ENCODE data around the gene TEX29. TPM values are rescaled to one million over a fixed set of nuclear protein-coding genes. Genes with fewer than 3 reads are reported as not detected.

The TEX29 gene
- total RNA-seq, 1 experiment from 2014 or later: not detected

- Histone ChIP-seq H3K9me3 (no peaks in the 10 kb centered on the region; the same call in 1 of the 2 replicates), H3K4me1 (no peaks in the 10 kb centered on the region), H3K36me3 (ENCODE audit: control insufficient read depth, insufficient read depth, low read length) (no peaks in the 10 kb centered on the region), H3K27me3 (replicated peaks; ENCODE audit: control insufficient read depth, insufficient read depth, low read length) (no peaks in the 10 kb centered on the region), H3K4me3 (ENCODE audit: low read depth, low read length) (no peak overlapping the region)
- no peaks in the 10 kb centered on the region for H3K9me3 Mint-ChIP-seq (ENCODE audit: unreplicated experiment)
- H3K27ac Mint-ChIP-seq (ENCODE audit: unreplicated experiment): no peak overlapping the region
- CTCF ChIA-PET: no interaction called here
- H3K4me1 Mint-ChIP-seq (ENCODE audit: low read depth, unreplicated experiment): no peaks in the 10 kb centered on the region
- BruUV-seq (replicated peaks): no TSS peak
- no peak for TF ChIP-seq CTCF (IDR thresholded peaks at IDR 0.05; ENCODE audit: insufficient read depth in 1 of 2, low read depth in 1 of 2, low read length in 1 of 2, severe bottlenecking in 1 of 2, unreplicated experiment in 1 of 2)
- intact Hi-C loops (cut with micrococcal nuclease; ENCODE audit: unreplicated experiment): no loop called here
- POLR2A ChIA-PET: no interaction called here
- no peak overlapping the region for H3K4me3 Mint-ChIP-seq (ENCODE audit: unreplicated experiment)
- no peaks in the 10 kb centered on the region for H3K36me3 Mint-ChIP-seq (ENCODE audit: insufficient read depth, unreplicated experiment)
- peaks cover 17% of the 10 kb centered on the region for H3K27me3 Mint-ChIP-seq (ENCODE audit: insufficient read depth, unreplicated experiment)
- no peak for DNase-seq
These were observed 52.4 kb downstream of the TEX29 start for GRCh38 chr13:111372651-111373425.

- H3K4me1 ChIP-seq: no peaks in the 10 kb centered on the region
- H3K36me3 ChIP-seq (ENCODE audit: control insufficient read depth, insufficient read depth, low read length): no peaks in the 10 kb centered on the region
- H3K4me1 Mint-ChIP-seq (ENCODE audit: low read depth, unreplicated experiment): no peaks in the 10 kb centered on the region
- no peak for TF ChIP-seq CTCF (IDR thresholded peaks at IDR 0.05; ENCODE audit: insufficient read depth in 1 of 2, low read depth in 1 of 2, low read length in 1 of 2, severe bottlenecking in 1 of 2, unreplicated experiment in 1 of 2)
- peaks cover 17% of the 10 kb centered on the region for H3K27me3 Mint-ChIP-seq (ENCODE audit: insufficient read depth, unreplicated experiment)
- H3K27me3 ChIP-seq (replicated peaks; ENCODE audit: control insufficient read depth, insufficient read depth, low read length): no peaks in the 10 kb centered on the region
- no peak overlapping the region for H3K4me3 Mint-ChIP-seq (ENCODE audit: unreplicated experiment)
- BruUV-seq (replicated peaks): no TSS peak
- no peak overlapping the region for H3K4me3 ChIP-seq (ENCODE audit: low read depth, low read length)
- intact Hi-C loops (cut with micrococcal nuclease; ENCODE audit: unreplicated experiment): no loop called here
- H3K36me3 Mint-ChIP-seq (ENCODE audit: insufficient read depth, unreplicated experiment): no peaks in the 10 kb centered on the region
- H3K9me3 ChIP-seq: no peaks in the 10 kb centered on the region; the same call in 1 of the 2 replicates
- CTCF ChIA-PET: no interaction called here
- POLR2A ChIA-PET: no interaction called here
- H3K9me3 Mint-ChIP-seq (ENCODE audit: unreplicated experiment): no peaks in the 10 kb centered on the region
- no peak for DNase-seq
- no peak overlapping the region for H3K27ac Mint-ChIP-seq (ENCODE audit: unreplicated experiment)
These were observed 53.0 kb downstream of the TEX29 start for GRCh38 chr13:111373486-111373885.

- POLR2A ChIA-PET: no interaction called here
- BruUV-seq (replicated peaks): no TSS peak
- H3K9me3 ChIP-seq: no peaks in the 10 kb centered on the region; the same call in 1 of the 2 replicates
- Mint-ChIP-seq H3K4me3 (ENCODE audit: unreplicated experiment) (no peak overlapping the region), H3K27me3 (ENCODE audit: insufficient read depth, unreplicated experiment) (peaks cover 5% of the 10 kb centered on the region), H3K9me3 (ENCODE audit: unreplicated experiment) (no peaks in the 10 kb centered on the region), H3K27ac (ENCODE audit: unreplicated experiment) (no peak overlapping the region), H3K36me3 (ENCODE audit: insufficient read depth, unreplicated experiment) (no peaks in the 10 kb centered on the region), H3K4me1 (ENCODE audit: low read depth, unreplicated experiment) (no peaks in the 10 kb centered on the region)
- no peaks in the 10 kb centered on the region for H3K36me3 ChIP-seq (ENCODE audit: control insufficient read depth, insufficient read depth, low read length)
- no peak for DNase-seq
- CTCF ChIA-PET: interaction anchor here (0.6 kb wide), 1 partner anchor 46 kb away, joined by 3 read pairs; no protein-coding TSS in a partner anchor
- intact Hi-C loops (cut with micrococcal nuclease; ENCODE audit: unreplicated experiment): no loop called here
- TF ChIP-seq CTCF (IDR thresholded peaks at IDR 0.05; ENCODE audit: insufficient read depth in 1 of 2, low read depth in 1 of 2, low read length in 1 of 2, severe bottlenecking in 1 of 2, unreplicated experiment in 1 of 2): no peak
- H3K4me3 ChIP-seq (ENCODE audit: low read depth, low read length): no peak overlapping the region
- H3K27me3 ChIP-seq (replicated peaks; ENCODE audit: control insufficient read depth, insufficient read depth, low read length): no peaks in the 10 kb centered on the region
- H3K4me1 ChIP-seq: no peaks in the 10 kb centered on the region
These were observed 60.0 kb downstream of the TEX29 start for GRCh38 chr13:111380431-111380830.
